SK-N-SH (cell line): ENCODE data around the gene AP3B2. TPM values are rescaled to one million over a fixed set of nuclear protein-coding genes. Genes with fewer than 3 reads are reported as not detected.

ENCODE experiments used
- CTCF ChIA-PET: fragments of 300-600, 350-600 bp; formaldehyde crosslinking; extraction: SDS; loops from one replicate; lab custom pipeline; 2021; lab: Yijun Ruan, JAX
- POLR2A ChIA-PET: fragments of 350-600 bp; sonication (Branson Sonifier 250); formaldehyde crosslinking; extraction: SDS; loops from one replicate; lab custom pipeline; 2020; ENCODE audit warnings: antibody characterized with exemption, inconsistent platforms; lab: Yijun Ruan, JAX
- DNase-seq: peaks from one replicate; pipeline ENCODE4 v3.0.0; 2012
- H2AFZ ChIP-seq: fragments of 200-600 bp; sonication (generic); 2 replicates; pipeline ENCODE4 v1.8.1; 2016; ENCODE audit warnings: antibody characterized with exemption, mild to moderate bottlenecking, low read depth
- H3F3A ChIP-seq: fragments of 200-600 bp; sonication (generic); replicated peaks from 2 replicates; pipeline ENCODE3; 2016; ENCODE audit warnings: antibody characterized with exemption, mild to moderate bottlenecking; ENCODE audit not compliant: insufficient read depth
- H3K27ac ChIP-seq, 2 experiments: fragments of 200-500 bp in 1 of 2; fragments of 200-600 bp in 1 of 2; sonication (Bioruptor generic) in 1 of 2; sonication (generic), shearing (Covaris generic) in 1 of 2; 2 replicates each; pipeline versions ENCODE4 v1.5.1 to v1.6.1; 2014 to 2016; ENCODE audit warnings: low read depth in 2 of 2, inconsistent platforms in 1 of 2, low read length in 1 of 2, mild to moderate bottlenecking in 1 of 2, mixed read lengths in 1 of 2
- H3K27me3 ChIP-seq: fragments of 200-600 bp; sonication (generic), shearing (Covaris generic); 2 replicates; pipeline ENCODE4 v1.6.1; 2016; ENCODE audit warnings: mixed run types; ENCODE audit not compliant: insufficient read depth
- H3K36me3 ChIP-seq, 2 experiments: fragments of 200-500 bp in 1 of 2; fragments of 200-600 bp in 1 of 2; sonication (Bioruptor generic) in 1 of 2; sonication (generic) in 1 of 2; replicated peaks in 1 of 2; 2 replicates each; pipeline versions ENCODE3 to v1.5.1; 2014 to 2016; ENCODE audit warnings: low read length in 1 of 2, mild to moderate bottlenecking in 1 of 2; ENCODE audit not compliant: insufficient read depth in 2 of 2, control insufficient read depth in 1 of 2
- H3K4me1 ChIP-seq, 2 experiments: fragments of 200-500 bp in 1 of 2; fragments of 200-600 bp in 1 of 2; sonication (Bioruptor generic) in 1 of 2; sonication (generic), shearing (Covaris generic) in 1 of 2; 2 replicates each; pipeline versions ENCODE4 v1.5.1 to v1.6.1; 2014 to 2016; ENCODE audit warnings: low read depth in 1 of 2, low read length in 1 of 2, mixed run types in 1 of 2; ENCODE audit not compliant: insufficient read depth in 2 of 2, control insufficient read depth in 1 of 2
- H3K4me2 ChIP-seq: fragments of 200-600 bp; sonication (generic), shearing (Covaris generic); 2 replicates; pipeline ENCODE4 v1.6.1; 2017; ENCODE audit warnings: mixed run types
- H3K4me3 ChIP-seq, 2 experiments: fragments of 200-500 bp in 1 of 2; fragments of 200-600 bp in 1 of 2; sonication (Bioruptor generic) in 1 of 2; sonication (generic), shearing (Covaris generic) in 1 of 2; 2 replicates each; pipeline versions ENCODE4 v1.5.1 to v1.8.1; 2014 to 2016; ENCODE audit warnings: low read depth in 2 of 2, inconsistent platforms in 1 of 2, low read length in 1 of 2, mild to moderate bottlenecking in 1 of 2, mixed read lengths in 1 of 2, moderate library complexity in 1 of 2
- H3K79me2 ChIP-seq: fragments of 200-600 bp; sonication (generic); 2 replicates; pipeline ENCODE4 v1.8.1; 2017; ENCODE audit warnings: mild to moderate bottlenecking; ENCODE audit not compliant: insufficient read depth
- H3K9ac ChIP-seq: fragments of 200-600 bp; sonication (generic); 2 replicates; pipeline ENCODE4 v1.6.1; 2017; ENCODE audit warnings: mixed run types
- H3K9me2 ChIP-seq: fragments of 200-600 bp; sonication (generic); 2 replicates; pipeline ENCODE4 v1.6.1; 2017; ENCODE audit warnings: mixed run types
- H3K9me3 ChIP-seq: fragments of 200-600 bp; sonication (generic); 2 replicates; pipeline ENCODE4 v1.6.1; 2017; ENCODE audit warnings: mixed run types, mild to moderate bottlenecking, moderate library complexity
- H4K20me1 ChIP-seq: fragments of 200-600 bp; sonication (generic); 2 replicates; pipeline ENCODE4 v1.6.1; 2017; ENCODE audit warnings: mild to moderate bottlenecking, mixed run types; ENCODE audit not compliant: insufficient read depth
- CHD2 ChIP-seq: fragments of 150-350 bp; IDR thresholded peaks from 2 replicates; pipeline ENCODE4 v1.6.1; 2018; ENCODE audit warnings: low read length; ENCODE audit not compliant: partially characterized antibody
- ELF1 ChIP-seq: IDR thresholded peaks from 2 replicates; pipeline ENCODE4 v1.4.0; 2012
- EP300 ChIP-seq, 2 experiments: IDR thresholded peaks; 2 replicates each; pipeline versions ENCODE4 v1.4.0 to v1.6.1; 2012; ENCODE audit warnings: borderline replicate concordance in 1 of 2, low read depth in 1 of 2, low read length in 1 of 2
- FOSL2 ChIP-seq: IDR thresholded peaks from 2 replicates; pipeline ENCODE4 v1.4.0; 2012; ENCODE audit warnings: low read depth, mild to moderate bottlenecking, moderate library complexity, borderline replicate concordance
- FOXJ3 ChIP-seq: sonication (generic); formaldehyde crosslinking; IDR thresholded peaks from 2 replicates; pipeline ENCODE4 v1.5.1; 2020; ENCODE audit warnings: mild to moderate bottlenecking, missing genetic modification reagents
- GABPA ChIP-seq: IDR thresholded peaks from 2 replicates; pipeline ENCODE4 v1.4.0; 2012; ENCODE audit warnings: low read depth, mild to moderate bottlenecking
- MEF2A ChIP-seq: IDR thresholded peaks from 2 replicates; pipeline ENCODE4 v1.4.0; 2012; ENCODE audit warnings: low read depth, borderline replicate concordance
- NFIC ChIP-seq: IDR thresholded peaks from 2 replicates; pipeline ENCODE4 v1.4.0; 2012; ENCODE audit warnings: borderline replicate concordance
- NRF1 ChIP-seq: IDR thresholded peaks from 2 replicates; pipeline ENCODE4 v1.6.1; 2012; ENCODE audit warnings: low read depth, mild to moderate bottlenecking, low read length
- POLR2AphosphoS5 ChIP-seq: IDR thresholded peaks from 2 replicates; pipeline ENCODE4 v1.6.1; 2012; ENCODE audit warnings: low read depth, low read length
- RCOR1 ChIP-seq: fragments of 150-350 bp; IDR thresholded peaks from 2 replicates; pipeline ENCODE4 v1.6.1; 2017; ENCODE audit warnings: antibody characterized with exemption, low read length
- RFX5 ChIP-seq: IDR thresholded peaks from 2 replicates; pipeline ENCODE4 v1.6.1; 2012; ENCODE audit warnings: mild to moderate bottlenecking, improper control_type of control experiment, low read length
- SIN3A ChIP-seq: IDR thresholded peaks from 2 replicates; pipeline ENCODE4 v1.6.1; 2012; ENCODE audit warnings: low read depth, mild to moderate bottlenecking, low read length, moderate library complexity, borderline replicate concordance
- TCF12 ChIP-seq: IDR thresholded peaks from 2 replicates; pipeline ENCODE4 v1.4.0; 2012
- TEAD4 ChIP-seq: IDR thresholded peaks from 2 replicates; pipeline ENCODE4 v1.4.0; 2012; ENCODE audit warnings: mild to moderate bottlenecking, borderline replicate concordance; ENCODE audit not compliant: insufficient read depth
- WGBS: methylation state at CpG from one replicate; pipeline ENCODE4 v1.1.6; 2017; ENCODE audit warnings: low lambda C conversion rate; 5-methylcytosine and 5-hydroxymethylcytosine counted together
- polyA plus RNA-seq, 3 experiments: library from polyadenylated mRNA; depleted of rRNA; stranded (reverse); fragments of >200 nt; gene quantifications; 2 replicates each; pipeline ENCODE4 v1.2.3, GENCODE V29; 2012
- TF ChIP-seq, protein P1 (sequence below): IDR thresholded peaks from 2 replicates; pipeline ENCODE4 v1.6.1; 2012; ENCODE audit warnings: mild to moderate bottlenecking, low read depth, low read length, moderate library complexity
- TF ChIP-seq, protein P2 (sequence below): IDR thresholded peaks from 2 replicates; pipeline ENCODE4 v1.4.0; 2012; ENCODE audit warnings: low read depth
- TF ChIP-seq, protein P3 (sequence below): fragments of 150-350 bp; IDR thresholded peaks from 2 replicates; pipeline ENCODE4 v1.6.1; 2016; ENCODE audit warnings: mild to moderate bottlenecking, low read depth, low read length
- TF ChIP-seq, protein P4 (sequence below): IDR thresholded peaks from 2 replicates; pipeline ENCODE4 v1.4.0; 2012; ENCODE audit warnings: low read depth, borderline replicate concordance
- TF ChIP-seq, protein P5 (sequence below): IDR thresholded peaks from 2 replicates; pipeline ENCODE4 v1.4.0; 2012; ENCODE audit warnings: low read depth, borderline replicate concordance

Gene AP3B2
- polyA plus RNA-seq, 1 of the 3 experiments (the other 2 are of a cell fraction), result 0.77 TPM

DNA sequence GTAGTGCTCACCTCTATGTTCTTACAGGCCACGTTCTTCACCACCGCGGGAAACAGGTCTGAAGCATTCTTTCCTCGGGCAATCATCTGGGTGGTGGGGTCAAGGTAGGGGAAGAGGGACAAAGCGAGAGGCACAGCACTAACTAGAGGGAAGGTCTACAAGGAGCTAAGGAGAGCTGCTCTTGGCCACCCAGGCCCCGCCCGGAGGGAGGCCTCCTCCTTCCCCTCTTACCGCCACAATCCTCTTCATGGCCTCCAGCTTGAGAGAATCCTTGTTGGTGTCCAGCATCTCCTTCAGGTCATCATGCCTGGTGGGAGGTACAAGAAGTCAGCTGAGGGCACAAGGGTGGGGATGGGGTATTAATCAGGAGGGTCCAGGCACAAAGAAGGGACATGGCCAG lies 20.5 kb downstream of the AP3B2 start:
- Histone ChIP-seq H3K79me2 (no peaks in the 10 kb centered on the region), H3K36me3 (no peaks in the 10 kb centered on the region), H3K27me3 (no peaks in the 10 kb centered on the region), H3K27ac (no peak overlapping the region), H3K4me2 (no peak overlapping the region), H3K9me2 (no peaks in the 10 kb centered on the region), H2AFZ (no peak overlapping the region), H3K9me3 (no peaks in the 10 kb centered on the region), H3K4me3 (no peak overlapping the region), H4K20me1 (no peaks in the 10 kb centered on the region), H3F3A (no peaks in the 10 kb centered on the region), H3K9ac (no peak overlapping the region), H3K4me1 (no peaks in the 10 kb centered on the region)
- POLR2A ChIA-PET, result no interaction called here
- CTCF ChIA-PET, result interaction anchor here (1.2 kb wide), 1 partner anchor 149 kb away, joined by 4 read pairs; the partner anchor contains the start of gene RPS17
- DNase-seq, result no peak
- TF ChIP-seq SIN3A, result no peak
- no peak for TF ChIP-seq GABPA
- TF ChIP-seq ELF1, result no peak
- no peak for TF ChIP-seq FOXJ3 (CRISPR knock-in tag)
- TF ChIP-seq, protein P1, sequence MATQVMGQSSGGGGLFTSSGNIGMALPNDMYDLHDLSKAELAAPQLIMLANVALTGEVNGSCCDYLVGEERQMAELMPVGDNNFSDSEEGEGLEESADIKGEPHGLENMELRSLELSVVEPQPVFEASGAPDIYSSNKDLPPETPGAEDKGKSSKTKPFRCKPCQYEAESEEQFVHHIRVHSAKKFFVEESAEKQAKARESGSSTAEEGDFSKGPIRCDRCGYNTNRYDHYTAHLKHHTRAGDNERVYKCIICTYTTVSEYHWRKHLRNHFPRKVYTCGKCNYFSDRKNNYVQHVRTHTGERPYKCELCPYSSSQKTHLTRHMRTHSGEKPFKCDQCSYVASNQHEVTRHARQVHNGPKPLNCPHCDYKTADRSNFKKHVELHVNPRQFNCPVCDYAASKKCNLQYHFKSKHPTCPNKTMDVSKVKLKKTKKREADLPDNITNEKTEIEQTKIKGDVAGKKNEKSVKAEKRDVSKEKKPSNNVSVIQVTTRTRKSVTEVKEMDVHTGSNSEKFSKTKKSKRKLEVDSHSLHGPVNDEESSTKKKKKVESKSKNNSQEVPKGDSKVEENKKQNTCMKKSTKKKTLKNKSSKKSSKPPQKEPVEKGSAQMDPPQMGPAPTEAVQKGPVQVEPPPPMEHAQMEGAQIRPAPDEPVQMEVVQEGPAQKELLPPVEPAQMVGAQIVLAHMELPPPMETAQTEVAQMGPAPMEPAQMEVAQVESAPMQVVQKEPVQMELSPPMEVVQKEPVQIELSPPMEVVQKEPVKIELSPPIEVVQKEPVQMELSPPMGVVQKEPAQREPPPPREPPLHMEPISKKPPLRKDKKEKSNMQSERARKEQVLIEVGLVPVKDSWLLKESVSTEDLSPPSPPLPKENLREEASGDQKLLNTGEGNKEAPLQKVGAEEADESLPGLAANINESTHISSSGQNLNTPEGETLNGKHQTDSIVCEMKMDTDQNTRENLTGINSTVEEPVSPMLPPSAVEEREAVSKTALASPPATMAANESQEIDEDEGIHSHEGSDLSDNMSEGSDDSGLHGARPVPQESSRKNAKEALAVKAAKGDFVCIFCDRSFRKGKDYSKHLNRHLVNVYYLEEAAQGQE, result no peak
- TF ChIP-seq POLR2AphosphoS5, result no peak
- TF ChIP-seq, protein P2, sequence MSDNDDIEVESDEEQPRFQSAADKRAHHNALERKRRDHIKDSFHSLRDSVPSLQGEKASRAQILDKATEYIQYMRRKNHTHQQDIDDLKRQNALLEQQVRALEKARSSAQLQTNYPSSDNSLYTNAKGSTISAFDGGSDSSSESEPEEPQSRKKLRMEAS, result no peak
- no peak for TF ChIP-seq TCF12
- no peak for TF ChIP-seq NFIC
- TF ChIP-seq, protein P3, sequence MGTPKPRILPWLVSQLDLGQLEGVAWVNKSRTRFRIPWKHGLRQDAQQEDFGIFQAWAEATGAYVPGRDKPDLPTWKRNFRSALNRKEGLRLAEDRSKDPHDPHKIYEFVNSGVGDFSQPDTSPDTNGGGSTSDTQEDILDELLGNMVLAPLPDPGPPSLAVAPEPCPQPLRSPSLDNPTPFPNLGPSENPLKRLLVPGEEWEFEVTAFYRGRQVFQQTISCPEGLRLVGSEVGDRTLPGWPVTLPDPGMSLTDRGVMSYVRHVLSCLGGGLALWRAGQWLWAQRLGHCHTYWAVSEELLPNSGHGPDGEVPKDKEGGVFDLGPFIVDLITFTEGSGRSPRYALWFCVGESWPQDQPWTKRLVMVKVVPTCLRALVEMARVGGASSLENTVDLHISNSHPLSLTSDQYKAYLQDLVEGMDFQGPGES, result no peak
- no peak for TF ChIP-seq EP300 (IDR thresholded peaks at IDR 0.05; ENCODE audit: borderline replicate concordance in 1 of 2, low read depth in 1 of 2, low read length in 1 of 2)
- TF ChIP-seq FOSL2, result no peak
- TF ChIP-seq TEAD4, result no peak
- TF ChIP-seq, protein P4, sequence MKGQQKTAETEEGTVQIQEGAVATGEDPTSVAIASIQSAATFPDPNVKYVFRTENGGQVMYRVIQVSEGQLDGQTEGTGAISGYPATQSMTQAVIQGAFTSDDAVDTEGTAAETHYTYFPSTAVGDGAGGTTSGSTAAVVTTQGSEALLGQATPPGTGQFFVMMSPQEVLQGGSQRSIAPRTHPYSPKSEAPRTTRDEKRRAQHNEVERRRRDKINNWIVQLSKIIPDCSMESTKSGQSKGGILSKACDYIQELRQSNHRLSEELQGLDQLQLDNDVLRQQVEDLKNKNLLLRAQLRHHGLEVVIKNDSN, result no peak
- TF ChIP-seq RCOR1, result no peak
- TF ChIP-seq, protein P5, sequence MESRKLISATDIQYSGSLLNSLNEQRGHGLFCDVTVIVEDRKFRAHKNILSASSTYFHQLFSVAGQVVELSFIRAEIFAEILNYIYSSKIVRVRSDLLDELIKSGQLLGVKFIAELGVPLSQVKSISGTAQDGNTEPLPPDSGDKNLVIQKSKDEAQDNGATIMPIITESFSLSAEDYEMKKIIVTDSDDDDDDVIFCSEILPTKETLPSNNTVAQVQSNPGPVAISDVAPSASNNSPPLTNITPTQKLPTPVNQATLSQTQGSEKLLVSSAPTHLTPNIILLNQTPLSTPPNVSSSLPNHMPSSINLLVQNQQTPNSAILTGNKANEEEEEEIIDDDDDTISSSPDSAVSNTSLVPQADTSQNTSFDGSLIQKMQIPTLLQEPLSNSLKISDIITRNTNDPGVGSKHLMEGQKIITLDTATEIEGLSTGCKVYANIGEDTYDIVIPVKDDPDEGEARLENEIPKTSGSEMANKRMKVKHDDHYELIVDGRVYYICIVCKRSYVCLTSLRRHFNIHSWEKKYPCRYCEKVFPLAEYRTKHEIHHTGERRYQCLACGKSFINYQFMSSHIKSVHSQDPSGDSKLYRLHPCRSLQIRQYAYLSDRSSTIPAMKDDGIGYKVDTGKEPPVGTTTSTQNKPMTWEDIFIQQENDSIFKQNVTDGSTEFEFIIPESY, result no peak
- no peak for TF ChIP-seq MEF2A
- TF ChIP-seq CHD2, result no peak
- no peak for TF ChIP-seq NRF1
- no peak for TF ChIP-seq RFX5
- 76% methylated on average over 7 of the region's 8 CpGs for WGBS
